HG03565 (cell line): ENCODE measurements around the gene MAN1A1.

Source experiments
- ATAC-seq: cut with Tn5 transposase; IDR thresholded peaks from one replicate; pipeline ENCODE4 v1.9.1; 2021; ENCODE audit warnings: mild to moderate bottlenecking, moderate library complexity; ENCODE audit not compliant: unreplicated experiment

MAN1A1 gene

GRCh38 chr6:119327810-119328209 lies 21.8 kb downstream of the MAN1A1 start:
- no peak for ATAC-seq

- ATAC-seq: no peak
Measured at GRCh38 chr6:119326291-119327005, 23.1 kb downstream of the MAN1A1 start.

DNA sequence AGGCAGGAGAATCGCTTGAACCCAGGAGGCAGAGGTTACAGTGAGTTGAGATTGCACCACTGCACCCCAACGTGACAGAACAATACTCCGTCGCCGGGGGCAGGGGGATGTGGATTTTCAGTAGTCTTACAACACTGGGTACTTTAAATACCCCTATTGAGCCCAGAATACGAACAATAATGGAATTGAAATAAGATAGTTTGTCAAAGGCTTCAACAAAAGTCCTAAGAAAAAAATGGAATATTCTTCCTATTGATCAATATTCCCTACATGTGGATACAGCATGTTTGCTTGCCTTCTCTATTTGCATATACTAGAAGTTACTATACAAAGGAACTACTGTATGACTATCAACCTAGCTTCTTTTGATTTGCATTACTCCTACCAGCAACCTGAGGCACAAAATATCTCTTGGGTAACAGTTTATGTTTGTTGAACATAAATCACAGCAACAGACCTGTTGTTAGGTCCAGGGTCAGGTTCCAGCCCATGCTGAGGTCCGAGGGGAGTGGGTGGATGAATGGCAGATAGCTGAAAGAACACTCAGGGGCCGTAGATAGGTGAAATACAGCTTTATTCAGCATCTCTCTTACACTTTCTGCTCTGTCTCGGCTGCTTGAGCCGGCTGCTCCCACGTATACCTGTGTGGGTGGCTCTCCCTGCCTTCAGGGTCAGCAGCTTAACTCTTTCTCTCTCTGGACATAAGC lies 23.8 kb downstream of the MAN1A1 start:
- no peak for ATAC-seq

DNA sequence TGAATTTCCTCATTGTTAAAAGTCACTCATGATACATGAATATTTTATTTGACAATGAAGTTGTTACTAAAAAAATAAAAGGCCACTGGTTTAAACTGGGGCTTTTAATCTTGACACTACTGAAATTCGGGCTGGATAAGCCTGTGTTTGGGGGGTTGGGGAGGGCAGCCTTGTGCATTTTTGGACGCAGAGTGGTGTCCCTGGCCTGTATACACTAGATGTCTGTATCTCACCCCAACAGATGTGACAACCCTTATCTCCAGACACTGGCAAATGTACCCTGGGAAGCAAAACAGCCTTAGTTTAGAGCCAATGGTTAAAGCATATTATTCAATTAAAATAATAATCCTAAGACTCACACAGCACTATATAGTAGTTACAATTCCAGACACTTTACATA lies 24.8 kb downstream of the MAN1A1 start:
- ATAC-seq: no peak

GRCh38 chr6:119323931-119324330 lies 25.6 kb downstream of the MAN1A1 start:
- ATAC-seq: no peak

GRCh38 chr6:119323478-119323877 lies 26.1 kb downstream of the MAN1A1 start:
- ATAC-seq: no peak

DNA sequence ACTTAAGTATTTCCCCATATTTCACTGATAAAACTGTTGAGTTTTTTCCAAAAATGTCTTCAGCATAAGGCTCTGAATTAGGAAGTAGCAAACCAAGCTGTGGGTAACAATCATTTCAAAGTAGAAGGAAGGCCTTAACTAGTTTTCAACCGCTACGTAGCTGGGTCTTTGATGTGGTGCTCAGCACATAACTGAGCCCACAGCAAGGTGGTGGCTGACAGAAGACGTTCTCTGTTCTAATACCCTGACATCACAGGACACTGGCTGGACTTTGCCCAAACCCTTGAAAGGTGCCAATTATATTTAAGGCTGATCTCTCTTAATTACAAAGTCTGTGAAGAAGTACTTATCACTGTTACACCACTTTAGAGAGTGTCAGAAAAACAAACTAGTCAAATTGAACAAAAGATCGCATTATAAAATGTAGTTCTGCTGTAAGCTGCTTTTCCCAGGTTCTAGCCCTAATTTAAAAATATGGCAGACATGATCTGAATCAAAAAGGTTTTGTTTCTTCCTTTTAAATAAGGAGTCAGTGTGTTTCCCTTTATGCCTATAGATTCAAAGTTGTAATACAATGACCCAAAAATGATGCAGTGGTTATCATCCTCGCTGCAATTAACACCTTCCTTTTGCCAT lies 26.7 kb downstream of the MAN1A1 start:
- ATAC-seq: peak; percentile 52

- peak; percentile 39 for ATAC-seq
Measured at GRCh38 chr6:119322034-119322433, 27.5 kb downstream of the MAN1A1 start.

DNA sequence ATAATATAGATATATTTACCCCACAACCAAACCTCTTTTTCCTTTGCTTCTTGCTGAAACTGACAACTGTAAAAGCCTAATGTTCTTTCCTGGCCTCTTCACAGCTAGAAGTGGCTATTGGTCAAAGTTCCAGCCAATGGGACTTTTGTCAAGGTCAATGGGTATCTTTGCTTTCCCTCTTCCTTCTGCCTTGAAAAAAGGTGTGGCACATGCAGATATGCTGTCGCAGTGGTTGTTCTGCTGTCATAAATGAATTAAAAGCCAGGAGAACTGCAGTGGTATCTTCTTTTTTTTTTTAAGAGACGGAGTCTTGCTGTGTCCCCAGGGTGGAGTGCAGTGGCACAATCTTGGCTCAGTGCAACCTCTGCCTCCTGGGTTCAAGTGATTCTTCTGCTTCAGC lies 29.9 kb downstream of the MAN1A1 start:
- ATAC-seq: no peak

DNA sequence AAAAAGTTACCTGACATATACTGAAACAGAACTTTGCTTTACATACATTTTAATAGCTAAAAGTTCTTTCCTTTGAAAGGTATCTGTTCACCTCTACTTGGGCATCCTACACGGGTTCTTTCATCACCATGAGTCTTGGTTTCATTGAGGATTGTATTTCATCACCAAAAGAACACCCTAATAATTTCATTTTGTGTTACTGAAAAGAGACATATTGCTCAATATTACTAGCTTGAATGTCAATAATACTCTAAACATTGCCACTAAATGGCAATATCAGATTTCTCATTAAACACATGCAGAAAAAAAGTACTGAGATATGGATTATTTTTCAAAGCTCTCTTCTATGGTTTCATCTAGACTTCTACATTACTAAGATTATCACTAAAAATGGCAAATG lies 30.8 kb downstream of the MAN1A1 start:
- ATAC-seq: no peak

DNA sequence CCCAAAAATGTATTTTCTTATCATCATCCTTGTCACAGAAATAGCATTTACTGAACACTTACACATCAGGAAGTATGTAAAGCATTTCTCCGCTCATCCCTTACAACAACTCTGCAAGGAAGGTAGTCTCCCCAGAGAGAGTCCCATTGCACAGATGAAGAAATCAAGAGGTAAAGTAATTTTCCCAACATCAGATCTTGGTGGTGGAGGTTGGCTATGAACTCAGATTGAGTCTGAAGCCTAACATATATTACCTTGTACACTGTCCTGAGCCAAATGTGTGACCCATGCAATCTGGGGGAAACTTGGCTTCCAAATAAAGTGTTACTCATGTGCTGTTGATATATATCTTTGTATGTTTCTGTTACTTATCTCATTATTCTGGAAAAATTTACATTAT lies 31.4 kb downstream of the MAN1A1 start:
- ATAC-seq: no peak

DNA sequence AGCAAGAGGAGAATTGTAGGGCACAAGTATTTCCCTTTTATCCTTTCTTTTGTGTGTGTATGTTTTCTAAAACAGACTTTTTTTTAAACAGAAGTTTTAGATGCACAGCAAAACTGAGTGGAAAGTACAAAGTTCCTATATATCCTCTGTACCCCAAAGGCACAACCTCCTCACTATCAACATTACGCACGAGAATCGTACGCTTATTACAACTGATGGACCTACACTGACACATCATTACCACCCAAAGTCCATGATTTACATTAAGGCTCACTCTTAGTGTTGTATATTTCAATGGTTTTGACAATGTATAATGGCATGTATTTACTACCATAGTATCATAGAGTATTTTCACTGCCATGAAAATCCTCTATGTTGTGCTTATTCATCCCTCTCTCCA lies 32.6 kb downstream of the MAN1A1 start:
- no peak for ATAC-seq

DNA sequence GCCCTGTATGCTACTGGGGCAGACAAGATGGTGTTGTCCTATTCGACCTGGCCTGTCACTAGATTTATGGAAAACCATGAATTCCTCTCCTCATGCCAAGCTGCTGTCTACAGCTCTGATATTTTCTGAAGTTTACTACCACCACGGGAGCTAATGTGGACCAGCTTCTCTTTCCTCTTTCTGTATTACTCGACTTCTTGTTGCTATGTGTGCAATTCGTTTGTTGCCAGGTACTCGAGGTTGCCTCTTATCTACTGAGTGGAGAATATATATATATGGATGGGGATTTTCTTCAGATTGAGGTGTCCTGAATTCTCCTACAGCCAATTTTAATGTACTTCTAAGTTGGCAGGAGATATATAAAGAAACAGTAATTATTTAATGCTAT lies 34.7 kb downstream of the MAN1A1 start:
- ATAC-seq: peak; percentile 42

DNA sequence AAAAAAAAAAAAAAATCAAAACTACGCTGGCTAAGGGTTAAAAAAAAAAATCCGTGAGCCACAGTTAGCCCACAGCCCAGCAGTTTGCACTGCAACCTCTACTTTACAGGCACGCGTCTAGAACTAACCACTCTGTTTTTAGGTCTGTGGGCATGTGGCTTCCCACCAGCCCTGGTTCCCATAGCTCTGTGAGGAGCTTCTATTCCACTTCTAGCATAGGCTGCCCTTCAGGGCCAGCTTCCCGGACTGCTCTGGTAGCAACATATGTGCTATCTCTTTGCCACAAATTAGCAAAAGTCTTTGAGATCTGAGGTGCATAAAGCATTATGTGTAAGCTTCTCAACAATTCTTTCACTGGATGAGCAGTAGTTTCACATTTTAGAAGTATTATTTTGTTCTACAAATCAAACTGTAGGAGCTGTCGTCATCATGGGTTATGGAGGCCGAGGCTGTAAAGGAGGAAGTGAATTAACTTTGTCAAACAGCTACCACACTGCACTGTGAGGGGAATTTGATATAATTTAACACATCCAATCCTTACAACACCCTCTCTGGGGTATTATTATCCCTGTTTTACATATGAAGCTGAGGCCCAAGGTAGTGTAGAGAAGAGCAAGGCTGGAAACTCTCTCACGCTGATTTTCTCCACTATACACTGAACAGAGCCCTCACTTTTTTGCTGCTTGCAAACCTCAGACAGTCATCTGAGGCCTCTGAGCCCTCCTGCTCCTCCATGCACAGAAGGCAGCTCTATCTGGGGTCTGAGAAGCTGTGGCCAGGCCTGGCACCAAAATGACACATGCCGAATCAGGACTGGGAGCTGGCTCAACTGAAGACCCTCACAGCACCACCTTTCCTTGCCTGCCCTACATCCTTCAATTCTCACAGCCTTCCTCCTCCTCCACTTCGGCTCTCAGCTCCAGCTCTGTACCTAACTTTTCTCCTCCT lies 35.4 kb downstream of the MAN1A1 start:
- peak; percentile 43 for ATAC-seq

- peak; percentile 34 for ATAC-seq
Measured at GRCh38 chr6:119312875-119313338, 36.7 kb downstream of the MAN1A1 start.

DNA sequence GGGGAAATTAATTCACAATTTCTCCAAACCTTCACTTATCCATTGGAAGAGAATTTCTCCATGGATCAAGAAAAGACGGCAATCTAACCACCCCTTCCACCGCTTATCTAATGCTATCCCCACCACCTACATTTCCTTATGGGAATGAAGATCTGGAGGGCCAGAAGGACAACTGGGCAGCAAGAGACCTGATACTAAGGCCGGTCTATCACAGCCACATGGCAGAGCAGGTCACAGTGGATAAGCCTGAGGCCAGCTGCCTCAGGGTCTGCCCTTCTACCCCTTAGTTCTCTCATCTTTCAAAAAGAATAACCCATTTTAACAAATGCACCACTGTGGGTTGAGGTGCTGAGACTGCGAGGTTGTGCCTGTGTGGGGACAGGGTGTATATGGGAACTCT lies 37.1 kb downstream of the MAN1A1 start:
- ATAC-seq: no peak

DNA sequence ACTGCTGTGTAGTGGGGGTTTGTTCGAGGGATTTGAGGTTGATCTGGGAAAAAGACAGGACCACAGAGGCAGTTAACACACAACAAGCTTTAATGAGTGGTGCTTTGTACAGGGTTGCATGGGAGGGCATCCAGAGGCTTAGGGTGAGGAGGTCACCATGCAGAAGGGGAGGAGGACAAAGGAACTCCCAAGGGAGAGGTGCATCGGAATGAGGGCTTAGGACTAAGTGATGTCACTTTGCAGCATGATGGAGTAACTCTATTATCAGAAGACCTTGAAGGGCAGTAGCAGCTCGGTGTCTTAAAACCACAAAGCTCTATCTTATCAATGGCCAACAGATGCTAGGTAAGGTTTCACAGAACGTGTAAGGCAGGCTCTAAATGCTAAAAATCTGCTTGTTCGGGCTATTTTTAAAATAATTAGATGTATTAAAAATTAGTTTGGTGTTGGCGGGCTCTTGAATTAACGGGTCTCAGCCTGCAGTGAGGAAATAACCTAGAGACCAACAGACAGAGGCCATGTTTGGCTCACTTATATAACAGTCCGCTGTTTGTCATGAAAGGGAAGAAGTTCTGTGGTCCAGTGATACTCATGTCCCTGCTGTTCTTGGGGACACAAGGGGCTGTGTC lies 37.9 kb downstream of the MAN1A1 start:
- no peak for ATAC-seq

GRCh38 chr6:119310486-119311036 lies 39.0 kb downstream of the MAN1A1 start:
- ATAC-seq: no peak

- no peak for ATAC-seq
Measured at GRCh38 chr6:119308991-119309657, 40.4 kb downstream of the MAN1A1 start.
